K562 (cell line): ENCODE results near the gene RREB1. TPM values are rescaled to one million over a fixed set of nuclear protein-coding genes. Genes with fewer than 3 reads are reported as not detected.

Experiments used
- CBX5 ChIP-seq: IDR thresholded peaks from 2 replicates; pipeline ENCODE4 v1.6.1; 2014; ENCODE audit warnings: low read depth, borderline replicate concordance
- ERF ChIP-seq: fragments of 450-650 bp; formaldehyde crosslinking; IDR thresholded peaks from 2 replicates; pipeline ENCODE4 v1.4.0; 2020; ENCODE audit warnings: mild to moderate bottlenecking, mixed read lengths
- HNRNPH1 ChIP-seq: fragments of 200-400 bp; formaldehyde crosslinking; optimal IDR thresholded peaks from 2 replicates; pipeline ENCODE3; 2017; ENCODE audit warnings: low read depth, mild to moderate bottlenecking, low read length, moderate library complexity
- MTF1 ChIP-seq: fragments of 250-450 bp; sonication (Bioruptor Pico); IDR thresholded peaks from 2 replicates; pipeline ENCODE4 v1.9.0; 2021; ENCODE audit warnings: moderate library complexity, mild to moderate bottlenecking, inconsistent platforms, borderline replicate concordance
- NFXL1 ChIP-seq: fragments of 450-650 bp; formaldehyde crosslinking; IDR thresholded peaks from 2 replicates; pipeline ENCODE4 v1.4.0; 2021; ENCODE audit warnings: mild to moderate bottlenecking
- SRSF1 ChIP-seq: fragments of 200-400 bp; formaldehyde crosslinking; IDR thresholded peaks from 2 replicates; pipeline ENCODE4 v1.6.1; 2017; ENCODE audit warnings: mild to moderate bottlenecking, low read depth, low read length, moderate library complexity
- TOE1 ChIP-seq, 2 experiments: fragments of 450-650 bp in 1 of 2; sonication (generic) in 1 of 2; formaldehyde crosslinking in 1 of 2; IDR thresholded peaks; 2 replicates each; pipeline versions ENCODE4 v1.7.1 to v1.8.0; 2016 to 2022; ENCODE audit warnings: borderline replicate concordance in 2 of 2, mild to moderate bottlenecking in 2 of 2, antibody characterized with exemption in 1 of 2, inconsistent platforms in 1 of 2, low read depth in 1 of 2, missing genetic modification reagents in 1 of 2, moderate library complexity in 1 of 2
- ZNF644 ChIP-seq: fragments of 200-800 bp; sonication (Bioruptor generic); IDR thresholded peaks from 2 replicates; pipeline ENCODE4 v1.6.1; 2016; ENCODE audit warnings: low read depth, missing genetic modification characterization, missing compliant biosample characterization
- polyA plus RNA-seq, 8 experiments: library from polyadenylated mRNA; depleted of rRNA in 4 of 8; stranded (reverse) in 5 of 8; unstranded in 3 of 8; fragments of >200 nt; fragmentation: Nextera tagmentation in 2 of 8; fragmentation: Illumina TruSeq in 1 of 8; extraction: Ambion mirVana in 2 of 8; extraction: Trizol in 1 of 8; gene quantifications; 2 replicates each; pipeline versions ENCODE4 v1.2.1 to v1.2.3, GENCODE V29; 2011 to 2014; ENCODE audit warnings: inconsistent platforms in 1 of 8, missing spikeins in 1 of 8
- total RNA-seq, 7 experiments: library from RNA; depleted of rRNA in 6 of 7; stranded (reverse); fragments of >200 nt in 6 of 7; fragmentation: Illumina TruSeq in 2 of 7; extraction: Trizol in 2 of 7; gene quantifications; 2 replicates each; pipeline versions ENCODE4 v1.2.1 to v1.2.3, GENCODE V29; 2011 to 2021; ENCODE audit warnings: low replicate concordance in 1 of 7
- TF ChIP-seq, protein P1 (sequence below): fragments of 450-650 bp; IDR thresholded peaks from 2 replicates; pipeline ENCODE4 v1.6.1; 2017; ENCODE audit warnings: antibody characterized with exemption, mild to moderate bottlenecking
- TF ChIP-seq, protein P2 (sequence below): fragments of 450-650 bp; IDR thresholded peaks from 2 replicates; pipeline ENCODE4 v1.7.0; 2016; ENCODE audit warnings: borderline replicate concordance
- TF ChIP-seq, protein P3 (sequence below): fragments of 250-450 bp; sonication (Bioruptor Pico); IDR thresholded peaks from 2 replicates; pipeline ENCODE4 v1.8.0; 2022; ENCODE audit warnings: inconsistent platforms
- TF ChIP-seq, protein P4 (sequence below): IDR thresholded peaks from 2 replicates; pipeline ENCODE4 v1.6.1; 2011; ENCODE audit warnings: borderline replicate concordance, low read depth, mild to moderate bottlenecking, moderate library complexity, low read length; ENCODE audit not compliant: insufficient read depth, poor library complexity, severe bottlenecking
- TF ChIP-seq, protein P5 (sequence below): fragments of 450-650 bp; IDR thresholded peaks from 2 replicates; pipeline ENCODE4 v1.6.1; 2016; ENCODE audit warnings: antibody characterized with exemption

The RREB1 gene
- total and polyA plus RNA-seq, 9 of the 15 experiments (the other 6 are each of a cell fraction or from before 2014, with no cell fraction given) = 3.3 to 64.2 (median 19.3) TPM

DNA sequence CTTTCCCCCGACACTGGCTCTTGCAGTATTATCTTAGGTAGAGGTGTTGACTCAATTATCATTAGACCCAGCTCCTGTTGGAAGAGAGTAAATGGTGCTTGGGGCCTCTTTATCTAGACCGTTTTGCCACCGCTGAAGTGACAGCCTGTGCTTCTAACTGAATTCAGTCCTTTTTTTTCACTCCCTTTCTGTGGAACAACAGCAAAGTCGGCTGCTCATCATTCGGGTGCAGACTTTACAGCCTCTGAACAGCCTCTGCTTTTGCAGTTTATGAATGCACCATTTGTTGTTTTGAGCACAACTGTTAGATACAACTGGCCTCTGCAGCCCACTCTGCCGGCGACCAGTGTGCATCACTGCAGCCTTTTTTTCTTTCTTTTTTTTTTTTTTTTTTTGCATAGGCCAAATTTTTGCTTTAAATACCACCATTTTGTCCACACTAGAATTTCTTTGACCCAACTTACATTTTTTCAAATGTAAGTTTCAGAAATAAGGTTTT, 35.8 kb downstream of the RREB1 start (continued):
- TF ChIP-seq, protein P1, sequence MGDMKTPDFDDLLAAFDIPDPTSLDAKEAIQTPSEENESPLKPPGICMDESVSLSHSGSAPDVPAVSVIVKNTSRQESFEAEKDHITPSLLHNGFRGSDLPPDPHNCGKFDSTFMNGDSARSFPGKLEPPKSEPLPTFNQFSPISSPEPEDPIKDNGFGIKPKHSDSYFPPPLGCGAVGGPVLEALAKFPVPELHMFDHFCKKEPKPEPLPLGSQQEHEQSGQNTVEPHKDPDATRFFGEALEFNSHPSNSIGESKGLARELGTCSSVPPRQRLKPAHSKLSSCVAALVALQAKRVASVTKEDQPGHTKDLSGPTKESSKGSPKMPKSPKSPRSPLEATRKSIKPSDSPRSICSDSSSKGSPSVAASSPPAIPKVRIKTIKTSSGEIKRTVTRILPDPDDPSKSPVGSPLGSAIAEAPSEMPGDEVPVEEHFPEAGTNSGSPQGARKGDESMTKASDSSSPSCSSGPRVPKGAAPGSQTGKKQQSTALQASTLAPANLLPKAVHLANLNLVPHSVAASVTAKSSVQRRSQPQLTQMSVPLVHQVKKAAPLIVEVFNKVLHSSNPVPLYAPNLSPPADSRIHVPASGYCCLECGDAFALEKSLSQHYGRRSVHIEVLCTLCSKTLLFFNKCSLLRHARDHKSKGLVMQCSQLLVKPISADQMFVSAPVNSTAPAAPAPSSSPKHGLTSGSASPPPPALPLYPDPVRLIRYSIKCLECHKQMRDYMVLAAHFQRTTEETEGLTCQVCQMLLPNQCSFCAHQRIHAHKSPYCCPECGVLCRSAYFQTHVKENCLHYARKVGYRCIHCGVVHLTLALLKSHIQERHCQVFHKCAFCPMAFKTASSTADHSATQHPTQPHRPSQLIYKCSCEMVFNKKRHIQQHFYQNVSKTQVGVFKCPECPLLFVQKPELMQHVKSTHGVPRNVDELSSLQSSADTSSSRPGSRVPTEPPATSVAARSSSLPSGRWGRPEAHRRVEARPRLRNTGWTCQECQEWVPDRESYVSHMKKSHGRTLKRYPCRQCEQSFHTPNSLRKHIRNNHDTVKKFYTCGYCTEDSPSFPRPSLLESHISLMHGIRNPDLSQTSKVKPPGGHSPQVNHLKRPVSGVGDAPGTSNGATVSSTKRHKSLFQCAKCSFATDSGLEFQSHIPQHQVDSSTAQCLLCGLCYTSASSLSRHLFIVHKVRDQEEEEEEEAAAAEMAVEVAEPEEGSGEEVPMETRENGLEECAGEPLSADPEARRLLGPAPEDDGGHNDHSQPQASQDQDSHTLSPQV = peak; percentile 76
- TF ChIP-seq CBX5 (no peak), NFXL1 (CRISPR knock-in tag) (no peak), ZNF644 (tag) (no peak; the same call in 1 of the 2 replicates), HNRNPH1 (no peak), TOE1 (IDR thresholded peaks at IDR 0.05; ENCODE audit: borderline replicate concordance) (0 out of 2 replicates have a peak, but pooled peaks have one; percentile 17), TOE1 (CRISPR knock-in tag; IDR thresholded peaks at IDR 0.05; ENCODE audit: borderline replicate concordance, low read depth) (no peak), MTF1 (CRISPR knock-in tag) (no peak), SRSF1 (no peak), ERF (CRISPR knock-in tag) (peak; percentile 67; the same call in 1 of the 2 replicates)
- TF ChIP-seq, protein P2, sequence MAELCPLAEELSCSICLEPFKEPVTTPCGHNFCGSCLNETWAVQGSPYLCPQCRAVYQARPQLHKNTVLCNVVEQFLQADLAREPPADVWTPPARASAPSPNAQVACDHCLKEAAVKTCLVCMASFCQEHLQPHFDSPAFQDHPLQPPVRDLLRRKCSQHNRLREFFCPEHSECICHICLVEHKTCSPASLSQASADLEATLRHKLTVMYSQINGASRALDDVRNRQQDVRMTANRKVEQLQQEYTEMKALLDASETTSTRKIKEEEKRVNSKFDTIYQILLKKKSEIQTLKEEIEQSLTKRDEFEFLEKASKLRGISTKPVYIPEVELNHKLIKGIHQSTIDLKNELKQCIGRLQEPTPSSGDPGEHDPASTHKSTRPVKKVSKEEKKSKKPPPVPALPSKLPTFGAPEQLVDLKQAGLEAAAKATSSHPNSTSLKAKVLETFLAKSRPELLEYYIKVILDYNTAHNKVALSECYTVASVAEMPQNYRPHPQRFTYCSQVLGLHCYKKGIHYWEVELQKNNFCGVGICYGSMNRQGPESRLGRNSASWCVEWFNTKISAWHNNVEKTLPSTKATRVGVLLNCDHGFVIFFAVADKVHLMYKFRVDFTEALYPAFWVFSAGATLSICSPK = no peak
- TF ChIP-seq, protein P3, sequence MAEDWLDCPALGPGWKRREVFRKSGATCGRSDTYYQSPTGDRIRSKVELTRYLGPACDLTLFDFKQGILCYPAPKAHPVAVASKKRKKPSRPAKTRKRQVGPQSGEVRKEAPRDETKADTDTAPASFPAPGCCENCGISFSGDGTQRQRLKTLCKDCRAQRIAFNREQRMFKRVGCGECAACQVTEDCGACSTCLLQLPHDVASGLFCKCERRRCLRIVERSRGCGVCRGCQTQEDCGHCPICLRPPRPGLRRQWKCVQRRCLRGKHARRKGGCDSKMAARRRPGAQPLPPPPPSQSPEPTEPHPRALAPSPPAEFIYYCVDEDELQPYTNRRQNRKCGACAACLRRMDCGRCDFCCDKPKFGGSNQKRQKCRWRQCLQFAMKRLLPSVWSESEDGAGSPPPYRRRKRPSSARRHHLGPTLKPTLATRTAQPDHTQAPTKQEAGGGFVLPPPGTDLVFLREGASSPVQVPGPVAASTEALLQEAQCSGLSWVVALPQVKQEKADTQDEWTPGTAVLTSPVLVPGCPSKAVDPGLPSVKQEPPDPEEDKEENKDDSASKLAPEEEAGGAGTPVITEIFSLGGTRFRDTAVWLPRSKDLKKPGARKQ = no peak
- TF ChIP-seq, protein P4, sequence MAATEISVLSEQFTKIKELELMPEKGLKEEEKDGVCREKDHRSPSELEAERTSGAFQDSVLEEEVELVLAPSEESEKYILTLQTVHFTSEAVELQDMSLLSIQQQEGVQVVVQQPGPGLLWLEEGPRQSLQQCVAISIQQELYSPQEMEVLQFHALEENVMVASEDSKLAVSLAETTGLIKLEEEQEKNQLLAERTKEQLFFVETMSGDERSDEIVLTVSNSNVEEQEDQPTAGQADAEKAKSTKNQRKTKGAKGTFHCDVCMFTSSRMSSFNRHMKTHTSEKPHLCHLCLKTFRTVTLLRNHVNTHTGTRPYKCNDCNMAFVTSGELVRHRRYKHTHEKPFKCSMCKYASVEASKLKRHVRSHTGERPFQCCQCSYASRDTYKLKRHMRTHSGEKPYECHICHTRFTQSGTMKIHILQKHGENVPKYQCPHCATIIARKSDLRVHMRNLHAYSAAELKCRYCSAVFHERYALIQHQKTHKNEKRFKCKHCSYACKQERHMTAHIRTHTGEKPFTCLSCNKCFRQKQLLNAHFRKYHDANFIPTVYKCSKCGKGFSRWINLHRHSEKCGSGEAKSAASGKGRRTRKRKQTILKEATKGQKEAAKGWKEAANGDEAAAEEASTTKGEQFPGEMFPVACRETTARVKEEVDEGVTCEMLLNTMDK = no peak
- TF ChIP-seq, protein P5, sequence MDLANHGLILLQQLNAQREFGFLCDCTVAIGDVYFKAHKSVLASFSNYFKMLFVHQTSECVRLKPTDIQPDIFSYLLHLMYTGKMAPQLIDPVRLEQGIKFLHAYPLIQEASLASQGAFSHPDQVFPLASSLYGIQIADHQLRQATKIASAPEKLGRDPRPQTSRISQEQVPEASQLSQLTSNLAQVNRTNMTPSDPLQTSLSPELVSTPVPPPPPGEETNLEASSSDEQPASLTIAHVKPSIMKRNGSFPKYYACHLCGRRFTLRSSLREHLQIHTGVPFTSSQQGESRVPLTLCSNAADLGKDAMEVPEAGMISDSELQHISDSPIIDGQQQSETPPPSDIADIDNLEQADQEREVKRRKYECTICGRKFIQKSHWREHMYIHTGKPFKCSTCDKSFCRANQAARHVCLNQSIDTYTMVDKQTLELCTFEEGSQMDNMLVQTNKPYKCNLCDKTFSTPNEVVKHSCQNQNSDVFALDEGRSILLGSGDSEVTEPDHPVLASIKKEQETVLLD = no peak
